Keratinocyte (primary cell): Measurements from ENCODE around the gene UBE2N.
"Not testable (repeated sequence)": the region's sequence is repeated elsewhere in the genome, so short reads cannot be mapped to it uniquely, and the experiment has no call there.

Source experiments
- EZH2 ChIP-seq: IDR thresholded peaks from one replicate; pipeline ENCODE4 v1.6.1; 2012; ENCODE audit warnings: inconsistent platforms, mild to moderate bottlenecking, low read length, moderate library complexity
- TF ChIP-seq, protein P1 (sequence below), 3 experiments: IDR thresholded peaks in 1 of 3; conservative IDR thresholded peaks in 1 of 3; optimal IDR thresholded peaks in 1 of 3; 2 replicates in 2 of 3; 3 replicates in 1 of 3; pipeline versions ENCODE3 to v1.5.1; 2011; ENCODE audit warnings: low read length in 3 of 3, mild to moderate bottlenecking in 3 of 3, moderate library complexity in 2 of 3, control low read depth in 1 of 3, inconsistent platforms in 1 of 3; ENCODE audit not compliant: insufficient read depth in 2 of 3; ENCODE audit errors: extremely low read depth in 1 of 3

DNA sequence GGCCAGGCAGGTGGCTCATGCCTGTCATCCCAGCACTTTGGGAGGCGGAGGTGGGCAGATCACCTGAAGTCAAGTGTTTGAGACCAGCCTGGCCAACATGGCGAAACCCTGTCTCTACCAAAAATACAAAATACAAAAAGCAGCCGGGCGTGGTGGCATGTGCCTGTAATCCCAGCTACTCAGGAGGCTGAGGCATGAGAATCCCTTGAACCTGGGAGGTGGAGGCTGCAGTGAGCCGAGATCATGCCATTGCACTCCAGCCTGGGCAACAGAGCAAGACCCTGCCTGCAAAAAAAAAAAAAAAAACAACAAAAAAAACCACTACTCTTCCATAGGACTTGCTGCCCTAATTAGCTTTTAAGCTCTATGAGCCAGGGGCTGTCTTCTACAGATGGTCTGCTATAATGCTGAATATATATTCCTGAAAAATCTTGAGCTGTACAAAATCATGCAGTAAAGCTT, 59.7 kb downstream of the UBE2N start:
- TF ChIP-seq, protein P1, sequence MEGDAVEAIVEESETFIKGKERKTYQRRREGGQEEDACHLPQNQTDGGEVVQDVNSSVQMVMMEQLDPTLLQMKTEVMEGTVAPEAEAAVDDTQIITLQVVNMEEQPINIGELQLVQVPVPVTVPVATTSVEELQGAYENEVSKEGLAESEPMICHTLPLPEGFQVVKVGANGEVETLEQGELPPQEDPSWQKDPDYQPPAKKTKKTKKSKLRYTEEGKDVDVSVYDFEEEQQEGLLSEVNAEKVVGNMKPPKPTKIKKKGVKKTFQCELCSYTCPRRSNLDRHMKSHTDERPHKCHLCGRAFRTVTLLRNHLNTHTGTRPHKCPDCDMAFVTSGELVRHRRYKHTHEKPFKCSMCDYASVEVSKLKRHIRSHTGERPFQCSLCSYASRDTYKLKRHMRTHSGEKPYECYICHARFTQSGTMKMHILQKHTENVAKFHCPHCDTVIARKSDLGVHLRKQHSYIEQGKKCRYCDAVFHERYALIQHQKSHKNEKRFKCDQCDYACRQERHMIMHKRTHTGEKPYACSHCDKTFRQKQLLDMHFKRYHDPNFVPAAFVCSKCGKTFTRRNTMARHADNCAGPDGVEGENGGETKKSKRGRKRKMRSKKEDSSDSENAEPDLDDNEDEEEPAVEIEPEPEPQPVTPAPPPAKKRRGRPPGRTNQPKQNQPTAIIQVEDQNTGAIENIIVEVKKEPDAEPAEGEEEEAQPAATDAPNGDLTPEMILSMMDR (optimal IDR thresholded peaks at IDR 0.05 in 1 of 3, IDR thresholded peaks at IDR 0.05 in 1 of 3, conservative IDR thresholded peaks at IDR 0.05 in 1 of 3; ENCODE audit: extremely low read depth in 1 of 3, insufficient read depth in 2 of 3, low read length in 3 of 3), result not testable (repeated sequence)
- not testable (repeated sequence) for TF ChIP-seq EZH2
